Measurements from ENCODE around the gene DVL1. TPM values are rescaled to one million over a fixed set of nuclear protein-coding genes. Genes with fewer than 3 reads are reported as not detected.

Gene DVL1
- 10 to 100 TPM; 29.1 to 30.7 TPM for total RNA-seq

DNA sequence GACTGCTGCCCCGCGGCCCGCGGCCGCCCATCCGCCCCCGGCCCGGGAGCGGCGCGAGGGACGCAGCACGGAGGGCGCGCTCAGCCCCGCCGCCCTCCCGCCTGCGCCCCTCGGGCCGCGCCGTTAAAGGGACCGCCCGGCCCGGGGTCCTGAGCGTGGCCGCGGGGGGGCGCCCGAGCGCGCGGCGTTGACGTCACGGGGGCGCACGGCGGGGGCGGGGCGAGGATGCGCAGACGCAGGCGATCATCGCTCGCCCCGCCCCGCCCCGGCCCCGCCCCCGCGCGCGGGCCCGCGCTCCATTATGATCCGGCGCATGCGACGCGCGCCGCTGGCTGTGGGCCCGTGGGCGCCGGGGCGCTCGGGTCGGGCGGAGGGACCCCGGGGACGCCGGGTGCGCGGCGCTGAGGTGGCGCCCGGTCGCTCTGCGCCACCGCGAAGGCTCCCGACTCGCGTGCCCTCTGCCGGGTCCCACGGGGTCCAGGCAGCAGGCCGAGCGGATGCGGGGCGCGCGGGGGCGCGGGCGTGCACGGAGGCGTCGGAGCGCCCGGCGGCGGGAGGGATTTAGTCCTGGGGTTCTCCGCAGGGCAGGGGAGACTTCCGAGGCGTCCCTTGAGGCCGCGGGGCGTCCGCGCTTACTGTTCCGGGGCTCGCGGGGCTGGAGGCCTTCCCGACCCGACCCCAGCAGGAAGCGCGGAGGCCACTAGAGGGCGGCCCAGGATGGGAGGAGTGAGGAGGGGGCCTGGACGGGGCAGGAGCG is at the start of gene DVL1:
Gene DVL1, minus strand, starts transcription at position 163 of the 757 bp plus-strand sequence. CDS start 353 bp downstream, outside the sequence.
- peaks cover 21% of the 10 kb centered on the region for H3K27me3 Mint-ChIP-seq (ENCODE audit: low read depth)
- DNase-seq (peak; percentile 73), ATAC-seq (peak; percentile 84)
- ChIA-PET POLR2A (no interaction called here), CTCF (interaction anchor here (1.9 to 2.6 kb wide), 2 partner anchors 22 to 26 kb away, joined by 8 to 12 read pairs; partner anchors contain the start of gene AURKAIP1)
- H3K36me3 Mint-ChIP-seq (ENCODE audit: low read depth): no peaks in the 10 kb centered on the region
- no peaks in the 10 kb centered on the region for H3K9me3 Mint-ChIP-seq (ENCODE audit: insufficient read depth)
- peak within 1 kb of the TSS; percentile 57 for H3K27ac Mint-ChIP-seq
- H3K4me1 Mint-ChIP-seq (ENCODE audit: low read depth): peaks cover 29% of the 10 kb centered on the region
- H3K4me3 Mint-ChIP-seq: peak within 1 kb of the TSS; percentile 70

- CTCF ChIA-PET: interaction anchor here (0.7 to 2.9 kb wide), 9 partner anchors 8 to 211 kb away, joined by 3 to 13 read pairs (median 4); partner anchors contain the start of gene AURKAIP1
Observed at GRCh38 chr1:1398677-1399186, 49.5 kb upstream of the DVL1 start.

GRCh38 chr1:1397839-1398523 is 48.8 kb upstream of the DVL1 start:
- no peak for DNase-seq
- POLR2A ChIA-PET: interaction anchor here (3.6 kb wide), 1 partner anchor 22 kb away, joined by 41 read pairs; the partner anchor contains the start of gene AURKAIP1

More at GRCh38 chr1:1398677-1399186, 49.5 kb upstream of the DVL1 start:
- Mint-ChIP-seq H3K27me3 (ENCODE audit: low read depth) (no peaks in the 10 kb centered on the region), H3K36me3 (ENCODE audit: low read depth) (peaks cover 67% of the 10 kb centered on the region), H3K4me3 (peak overlapping the region; percentile 92), H3K4me1 (ENCODE audit: low read depth) (peaks cover 49% of the 10 kb centered on the region), H3K9me3 (ENCODE audit: insufficient read depth) (no peaks in the 10 kb centered on the region), H3K27ac (peak overlapping the region; percentile 86)
- ATAC-seq: peak; percentile 13
- no peak for DNase-seq
- POLR2A ChIA-PET: interaction anchor here (1.0 to 3.6 kb wide), 4 partner anchors 8 to 42 kb away, joined by 5 to 41 read pairs (median 14); partner anchors contain the start of genes AURKAIP1 and MRPL20

GRCh38 chr1:1395166-1395565 is 45.9 kb upstream of the DVL1 start:
- DNase-seq: no peak
- peaks cover 73% of the 10 kb centered on the region for H3K36me3 Mint-ChIP-seq (ENCODE audit: low read depth)
- H3K27me3 Mint-ChIP-seq (ENCODE audit: low read depth): no peaks in the 10 kb centered on the region
- H3K27ac Mint-ChIP-seq: peak overlapping the region; percentile 58
- no peaks in the 10 kb centered on the region for H3K9me3 Mint-ChIP-seq (ENCODE audit: insufficient read depth)
- ATAC-seq: no peak
- H3K4me1 Mint-ChIP-seq (ENCODE audit: low read depth): peaks cover 25% of the 10 kb centered on the region
- ChIA-PET CTCF (interaction anchor here (1.7 kb wide), 1 partner anchor 20 kb away, joined by 7 read pairs; the partner anchor contains the start of gene AURKAIP1), POLR2A (interaction anchor here (0.8 kb wide), 1 partner anchor 13 kb away, joined by 3 read pairs; no protein-coding TSS in a partner anchor)
- no peak overlapping the region for H3K4me3 Mint-ChIP-seq

More at GRCh38 chr1:1397839-1398523, 48.8 kb upstream of the DVL1 start:
- Mint-ChIP-seq H3K9me3 (ENCODE audit: insufficient read depth) (no peaks in the 10 kb centered on the region), H3K4me3 (peak overlapping the region; percentile 92), H3K36me3 (ENCODE audit: low read depth) (peaks cover 69% of the 10 kb centered on the region), H3K27ac (peak overlapping the region; percentile 86), H3K4me1 (ENCODE audit: low read depth) (peaks cover 48% of the 10 kb centered on the region), H3K27me3 (ENCODE audit: low read depth) (no peaks in the 10 kb centered on the region)
- CTCF ChIA-PET: interaction anchor here (0.9 to 1.5 kb wide), 3 partner anchors 23 to 26 kb away, joined by 3 to 7 read pairs (median 7); partner anchors contain the start of gene AURKAIP1
- ATAC-seq: no peak

DNA sequence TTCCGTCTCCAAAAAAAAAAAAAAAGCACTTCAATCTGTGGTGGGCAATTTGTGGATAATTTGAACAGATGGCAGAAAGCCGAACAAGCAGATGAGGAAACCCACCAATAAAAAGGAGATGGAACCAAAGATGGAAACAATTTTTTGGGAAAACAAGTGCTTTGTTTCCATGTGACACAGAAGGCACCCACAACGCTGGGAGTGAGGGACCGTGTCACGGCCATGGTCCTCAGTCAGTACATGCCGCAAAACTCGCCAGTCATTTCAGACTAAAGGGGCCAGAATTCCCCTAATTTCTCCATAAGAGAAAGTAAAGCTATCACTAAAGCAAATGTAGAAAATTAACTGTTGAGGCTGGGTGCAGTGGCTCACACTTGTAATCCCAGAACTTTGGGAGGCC is 44.9 kb upstream of the DVL1 start:
- Mint-ChIP-seq H3K36me3 (ENCODE audit: low read depth) (peaks cover 76% of the 10 kb centered on the region), H3K4me1 (ENCODE audit: low read depth) (peaks cover 23% of the 10 kb centered on the region)
- CTCF ChIA-PET: interaction anchor here (1.7 kb wide), 1 partner anchor 19 kb away, joined by 7 read pairs; the partner anchor contains the start of gene AURKAIP1

GRCh38 chr1:1393428-1393827 is 44.2 kb upstream of the DVL1 start:
- POLR2A ChIA-PET: no interaction called here
- H3K36me3 Mint-ChIP-seq (ENCODE audit: low read depth): peaks cover 81% of the 10 kb centered on the region
- H3K4me3 Mint-ChIP-seq: no peak overlapping the region
- H3K9me3 Mint-ChIP-seq (ENCODE audit: insufficient read depth): no peaks in the 10 kb centered on the region
- CTCF ChIA-PET: no interaction called here
- ATAC-seq (no peak), DNase-seq (no peak)
- H3K27ac Mint-ChIP-seq: no peak overlapping the region
- peaks cover 23% of the 10 kb centered on the region for H3K4me1 Mint-ChIP-seq (ENCODE audit: low read depth)
- no peaks in the 10 kb centered on the region for H3K27me3 Mint-ChIP-seq (ENCODE audit: low read depth)

More for the DNA sequence above, 44.9 kb upstream of the DVL1 start:
- Mint-ChIP-seq H3K9me3 (ENCODE audit: insufficient read depth) (no peaks in the 10 kb centered on the region), H3K27me3 (ENCODE audit: low read depth) (no peaks in the 10 kb centered on the region), H3K4me3 (no peak overlapping the region), H3K27ac (no peak overlapping the region)
- POLR2A ChIA-PET: no interaction called here
- ATAC-seq (no peak), DNase-seq (no peak)

GRCh38 chr1:1393014-1393413 is 43.8 kb upstream of the DVL1 start:
- peaks cover 81% of the 10 kb centered on the region for H3K36me3 Mint-ChIP-seq (ENCODE audit: low read depth)
- CTCF ChIA-PET: no interaction called here
- POLR2A ChIA-PET: no interaction called here
- H3K9me3 Mint-ChIP-seq (ENCODE audit: insufficient read depth): no peaks in the 10 kb centered on the region
- H3K27ac Mint-ChIP-seq: no peak overlapping the region
- H3K4me1 Mint-ChIP-seq (ENCODE audit: low read depth): peaks cover 19% of the 10 kb centered on the region
- no peaks in the 10 kb centered on the region for H3K27me3 Mint-ChIP-seq (ENCODE audit: low read depth)
- ATAC-seq (no peak), DNase-seq (no peak)
- H3K4me3 Mint-ChIP-seq: no peak overlapping the region

DNA sequence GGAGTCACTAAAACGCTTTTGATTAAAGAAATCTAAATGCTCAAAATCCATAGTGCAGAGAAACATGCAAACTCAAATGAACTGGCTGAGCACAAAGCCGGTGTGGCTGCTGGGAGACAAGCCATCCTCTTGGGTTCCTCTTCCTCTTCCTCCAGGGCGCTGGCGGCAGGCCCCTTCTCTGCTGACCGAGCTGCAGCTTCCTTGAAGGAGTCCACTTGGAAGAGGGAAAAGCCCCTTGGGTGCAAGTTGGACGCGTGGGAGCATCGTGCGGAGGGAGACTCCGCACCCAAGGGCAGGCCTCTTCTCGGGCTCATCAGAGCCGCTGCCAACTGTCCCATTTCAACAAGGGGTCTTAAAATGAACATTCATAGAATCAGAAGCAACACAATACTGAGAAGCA is 42.0 kb upstream of the DVL1 start:
- ATAC-seq (no peak), DNase-seq (no peak)
- no peak overlapping the region for H3K27ac Mint-ChIP-seq
- ChIA-PET POLR2A (interaction anchor here (2.5 kb wide), 1 partner anchor 9 kb away, joined by 11 read pairs; the partner anchor contains the start of gene CCNL2), CTCF (interaction anchor here (1.0 kb wide), 1 partner anchor 8 kb away, joined by 3 read pairs; the partner anchor contains the start of gene CCNL2)
- H3K9me3 Mint-ChIP-seq (ENCODE audit: insufficient read depth): no peaks in the 10 kb centered on the region
- H3K4me3 Mint-ChIP-seq: no peak overlapping the region
- H3K36me3 Mint-ChIP-seq (ENCODE audit: low read depth): peaks cover 85% of the 10 kb centered on the region
- H3K4me1 Mint-ChIP-seq (ENCODE audit: low read depth): peaks cover 9% of the 10 kb centered on the region
- H3K27me3 Mint-ChIP-seq (ENCODE audit: low read depth): no peaks in the 10 kb centered on the region

DNA sequence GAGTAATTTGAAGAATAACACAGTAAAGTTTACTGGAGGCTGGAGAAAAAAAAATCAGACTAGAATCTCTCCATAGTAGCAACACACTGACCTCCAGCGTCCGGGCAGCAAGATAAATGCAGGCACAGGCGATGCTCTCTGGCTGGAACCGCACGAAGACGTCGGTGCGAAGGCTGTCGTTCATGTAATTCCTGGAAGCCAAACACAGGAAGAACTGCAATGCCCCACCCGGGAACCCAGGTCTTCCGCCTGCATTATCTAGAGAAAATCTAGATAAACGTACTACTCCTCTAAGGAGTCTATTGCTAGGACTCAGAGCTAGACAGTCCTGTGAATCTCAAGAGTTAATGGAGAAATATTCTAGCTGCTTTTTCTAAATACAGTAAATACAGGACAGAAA is 41.5 kb upstream of the DVL1 start:
- no peak overlapping the region for H3K27ac Mint-ChIP-seq
- CTCF ChIA-PET: interaction anchor here (1.0 kb wide), 1 partner anchor 8 kb away, joined by 3 read pairs; the partner anchor contains the start of gene CCNL2
- no peak for ATAC-seq
- no peak for DNase-seq
- POLR2A ChIA-PET: interaction anchor here (2.5 kb wide), 1 partner anchor 9 kb away, joined by 11 read pairs; the partner anchor contains the start of gene CCNL2
- peaks cover 9% of the 10 kb centered on the region for H3K4me1 Mint-ChIP-seq (ENCODE audit: low read depth)
- peaks cover 89% of the 10 kb centered on the region for H3K36me3 Mint-ChIP-seq (ENCODE audit: low read depth)
- no peak overlapping the region for H3K4me3 Mint-ChIP-seq
- no peaks in the 10 kb centered on the region for H3K9me3 Mint-ChIP-seq (ENCODE audit: insufficient read depth)
- H3K27me3 Mint-ChIP-seq (ENCODE audit: low read depth): no peaks in the 10 kb centered on the region

- ChIA-PET CTCF (no interaction called here), POLR2A (interaction anchor here (1.3 kb wide), 1 partner anchor 13 kb away, joined by 4 read pairs; the partner anchor contains the start of gene AURKAIP1)
- no peak overlapping the region for H3K27ac Mint-ChIP-seq
- ATAC-seq (no peak), DNase-seq (no peak)
- no peaks in the 10 kb centered on the region for H3K27me3 Mint-ChIP-seq (ENCODE audit: low read depth)
- no peaks in the 10 kb centered on the region for H3K4me1 Mint-ChIP-seq (ENCODE audit: low read depth)
- no peaks in the 10 kb centered on the region for H3K9me3 Mint-ChIP-seq (ENCODE audit: insufficient read depth)
- H3K36me3 Mint-ChIP-seq (ENCODE audit: low read depth): peaks cover 67% of the 10 kb centered on the region
- no peak overlapping the region for H3K4me3 Mint-ChIP-seq
Observed at GRCh38 chr1:1388078-1388472, 38.9 kb upstream of the DVL1 start.

All from activated CD8-positive, alpha-beta T cell treated with anti-CD3 and anti-CD28 coated beads, Interleukin-2, amount 10 ng/mL, durations not matched to agents 7 days and 5 days (primary cell).